ENCODE data around the gene CMIP.
"Not testable (repeated sequence)": the region's sequence is repeated elsewhere in the genome, so short reads cannot be mapped to it uniquely, and the experiment has no call there.

The CMIP gene

GRCh38 chr16:81734632-81735434 lies 290.2 kb downstream of the CMIP start:
- DNase-seq = no peak

GRCh38 chr16:81737885-81738536 lies 293.4 kb downstream of the CMIP start:
- DNase-seq = peak; percentile 86 to 90

- no peak for DNase-seq
These were observed 294.3 kb downstream of the CMIP start for GRCh38 chr16:81738783-81739496.

- no peak for DNase-seq
These were observed 294.9 kb downstream of the CMIP start for GRCh38 chr16:81739503-81739902.

GRCh38 chr16:81740169-81740568 lies 295.6 kb downstream of the CMIP start:
- DNase-seq = no peak

GRCh38 chr16:81741430-81741770 lies 296.8 kb downstream of the CMIP start:
- not testable (repeated sequence) for DNase-seq

GRCh38 chr16:81744385-81744784 lies 299.8 kb downstream of the CMIP start:
- DNase-seq = no peak

- no peak for DNase-seq
These were observed 300.3 kb downstream of the CMIP start for GRCh38 chr16:81744911-81745310.

- DNase-seq = peak; percentile 41 to 77
These were observed 301.3 kb downstream of the CMIP start for GRCh38 chr16:81745704-81746558.

GRCh38 chr16:81746566-81746965 lies 302.0 kb downstream of the CMIP start:
- DNase-seq = no peak

- no peak for DNase-seq
These were observed 304.0 kb downstream of the CMIP start for GRCh38 chr16:81748476-81749198.

GRCh38 chr16:81752225-81752875 lies 307.7 kb downstream of the CMIP start:
- DNase-seq = no peak

GRCh38 chr16:81752876-81753227 lies 308.2 kb downstream of the CMIP start:
- no peak for DNase-seq

GRCh38 chr16:81754858-81755257 lies 310.2 kb downstream of the CMIP start:
- DNase-seq = no peak

- DNase-seq = no peak
These were observed 311.5 kb downstream of the CMIP start for GRCh38 chr16:81755915-81756614.

GRCh38 chr16:81756615-81757356 lies 312.2 kb downstream of the CMIP start:
- DNase-seq = no peak

GRCh38 chr16:81758376-81758775 lies 313.8 kb downstream of the CMIP start:
- DNase-seq = no peak

Measured in SHP77 (cell line).